Neural cell (in vitro differentiated cells): ENCODE results near the gene DNAH1. TPM values are rescaled to one million over a fixed set of nuclear protein-coding genes. Genes with fewer than 3 reads are reported as not detected.

Source experiments
- H2AFZ ChIP-seq: fragments of 200-600, 300-800 bp; sonication (generic), shearing (Covaris generic); 2 replicates; pipeline ENCODE4 v1.6.0; 2014; ENCODE audit warnings: low read depth, mild to moderate bottlenecking, antibody characterized with exemption, low read length, moderate library complexity
- H3F3A ChIP-seq: fragments of 200-600 bp; shearing (Covaris generic); 2 replicates; pipeline ENCODE4 v1.6.1; 2016; ENCODE audit warnings: mild to moderate bottlenecking, moderate library complexity, mixed read lengths, antibody characterized with exemption, low read length; ENCODE audit not compliant: insufficient read depth, poor library complexity, severe bottlenecking
- H3K27ac ChIP-seq: fragments of 200-600, 300-800 bp; sonication (generic), shearing (Covaris generic); 2 replicates; pipeline ENCODE4 v1.5.1; 2014; ENCODE audit warnings: mild to moderate bottlenecking, low read length, moderate library complexity
- H3K27me3 ChIP-seq: fragments of 300-800, 200-600 bp; sonication (generic), shearing (Covaris generic); 2 replicates; pipeline ENCODE4 v1.6.0; 2014; ENCODE audit warnings: mild to moderate bottlenecking, low read depth, low read length, moderate library complexity; ENCODE audit not compliant: insufficient read depth
- H3K36me3 ChIP-seq: fragments of 300-800, 200-600 bp; sonication (generic), shearing (Covaris generic); 2 replicates; pipeline ENCODE4 v1.5.1; 2014; ENCODE audit warnings: mild to moderate bottlenecking, antibody characterized with exemption, low read length, moderate library complexity; ENCODE audit not compliant: insufficient read depth
- H3K4me2 ChIP-seq: fragments of 300-800, 200-600 bp; sonication (generic), shearing (Covaris generic); 2 replicates; pipeline ENCODE4 v1.6.0; 2014; ENCODE audit warnings: mild to moderate bottlenecking, low read length
- H3K4me3 ChIP-seq: fragments of 300-800, 200-600 bp; sonication (generic), shearing (Covaris generic); 2 replicates; pipeline ENCODE4 v1.5.1; 2014; ENCODE audit warnings: mild to moderate bottlenecking, low read length, moderate library complexity
- H3K79me2 ChIP-seq: fragments of 200-600 bp; shearing (Covaris generic); replicated peaks from 2 replicates; pipeline ENCODE4 v1.6.0; 2014; ENCODE audit warnings: mild to moderate bottlenecking, low read length, moderate library complexity; ENCODE audit not compliant: insufficient read depth
- H3K9ac ChIP-seq: fragments of 300-800, 200-600 bp; sonication (generic), shearing (Covaris generic); 2 replicates; pipeline ENCODE4 v1.6.1; 2016; ENCODE audit warnings: mild to moderate bottlenecking, low read length, mixed read lengths
- H3K9me2 ChIP-seq: fragments of 200-600 bp; shearing (Covaris generic); 2 replicates; pipeline ENCODE4 v1.6.1; 2016; ENCODE audit warnings: mild to moderate bottlenecking, low read length, mixed read lengths; ENCODE audit not compliant: insufficient read depth
- H3K9me3 ChIP-seq: fragments of 200-600, 300-800 bp; sonication (generic), shearing (Covaris generic); 2 replicates; pipeline ENCODE4 v1.6.1; 2016; ENCODE audit warnings: mild to moderate bottlenecking, mixed run types, low read length, moderate library complexity, mixed read lengths
- H4K20me1 ChIP-seq: fragments of 200-600 bp; shearing (Covaris generic); 2 replicates; pipeline ENCODE4 v1.6.1; 2016; ENCODE audit warnings: mild to moderate bottlenecking, mixed run types; ENCODE audit not compliant: insufficient read depth
- EP300 ChIP-seq: fragments of 450-650 bp; conservative IDR thresholded peaks from 2 replicates; pipeline ENCODE4 v1.6.1; 2014; ENCODE audit warnings: antibody characterized with exemption, mild to moderate bottlenecking, moderate library complexity; ENCODE audit not compliant: poor library complexity, severe bottlenecking
- EZH2 ChIP-seq: fragments of 200-600, 300-800 bp; shearing (Covaris generic), sonication (generic); IDR thresholded peaks from 2 replicates; pipeline ENCODE4 v1.6.1; 2014; ENCODE audit warnings: antibody characterized with exemption, low read length, borderline replicate concordance, mild to moderate bottlenecking; ENCODE audit not compliant: insufficient read depth, poor library complexity, severe bottlenecking
- MXI1 ChIP-seq: fragments of 450-650 bp; conservative IDR thresholded peaks from 2 replicates; pipeline ENCODE4 v1.6.1; 2014; ENCODE audit warnings: antibody characterized with exemption, mild to moderate bottlenecking; ENCODE audit not compliant: poor library complexity, severe bottlenecking
- POLR2AphosphoS5 ChIP-seq: IDR thresholded peaks from 2 replicates; pipeline ENCODE4 v1.6.1; 2012
- RAD21 ChIP-seq: fragments of 450-650 bp; conservative IDR thresholded peaks from 2 replicates; pipeline ENCODE4 v1.6.1; 2014; ENCODE audit warnings: antibody characterized with exemption, mild to moderate bottlenecking, moderate library complexity
- SMC3 ChIP-seq: fragments of 450-650 bp; conservative IDR thresholded peaks from 2 replicates; pipeline ENCODE4 v1.6.1; 2014; ENCODE audit warnings: antibody characterized with exemption, mild to moderate bottlenecking, moderate library complexity; ENCODE audit not compliant: poor library complexity
- TAF1 ChIP-seq: IDR thresholded peaks from 2 replicates; pipeline ENCODE4 v1.6.1; 2012; ENCODE audit warnings: low read depth
- polyA plus RNA-seq: library from polyadenylated mRNA; depleted of rRNA; stranded (reverse); fragments of >200 nt; gene quantifications from 2 replicates; pipeline ENCODE4 v1.2.3, GENCODE V29; 2014
- TF ChIP-seq, protein P1 (sequence below): IDR thresholded peaks from 2 replicates; pipeline ENCODE4 v1.6.1; 2012; ENCODE audit warnings: borderline replicate concordance
- TF ChIP-seq, protein P2 (sequence below): fragments of 450-650 bp; IDR thresholded peaks from 2 replicates; pipeline ENCODE4 v1.5.1; 2014; ENCODE audit warnings: antibody characterized with exemption, mild to moderate bottlenecking, moderate library complexity; ENCODE audit not compliant: poor library complexity, severe bottlenecking

DNAH1 gene
- polyA plus RNA-seq, 1 donor from 2014 or later = 5.4 TPM

DNA sequence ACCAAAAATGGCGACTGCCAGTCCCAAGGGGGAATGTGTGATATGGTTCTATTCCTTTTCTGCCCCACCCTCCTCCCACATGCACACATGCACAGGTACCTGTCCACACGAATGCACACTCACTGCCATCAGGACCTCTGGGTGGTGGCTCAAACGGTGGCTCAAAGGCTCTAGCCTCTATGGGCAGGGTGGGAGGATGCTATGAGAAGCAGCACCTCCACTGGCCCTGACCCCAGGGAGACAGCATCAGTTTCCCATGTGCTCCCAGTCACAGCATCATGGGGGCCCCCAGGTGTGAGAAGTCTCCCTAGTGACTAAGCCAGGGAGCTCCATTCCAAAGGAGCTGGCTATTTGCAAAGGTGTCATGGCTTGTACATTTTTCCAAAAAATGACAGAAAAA, 112.9 kb downstream of the DNAH1 start:
- Histone ChIP-seq H3K36me3 (no peaks in the 10 kb centered on the region), H2AFZ (no peak overlapping the region), H3K4me3 (no peak overlapping the region), H4K20me1 (no peaks in the 10 kb centered on the region), H3K79me2 (no peaks in the 10 kb centered on the region), H3K4me2 (no peak overlapping the region), H3K27ac (no peak overlapping the region), H3K27me3 (no peaks in the 10 kb centered on the region), H3F3A (no peaks in the 10 kb centered on the region), H3K9me3 (no peaks in the 10 kb centered on the region), H3K9ac (no peak overlapping the region), H3K9me2 (no peaks in the 10 kb centered on the region)
- TF ChIP-seq EP300 (no peak), EZH2 (no peak), SMC3 (no peak), TAF1 (no peak), MXI1 (no peak), RAD21 (no peak), POLR2AphosphoS5 (no peak)
- TF ChIP-seq, protein P1, sequence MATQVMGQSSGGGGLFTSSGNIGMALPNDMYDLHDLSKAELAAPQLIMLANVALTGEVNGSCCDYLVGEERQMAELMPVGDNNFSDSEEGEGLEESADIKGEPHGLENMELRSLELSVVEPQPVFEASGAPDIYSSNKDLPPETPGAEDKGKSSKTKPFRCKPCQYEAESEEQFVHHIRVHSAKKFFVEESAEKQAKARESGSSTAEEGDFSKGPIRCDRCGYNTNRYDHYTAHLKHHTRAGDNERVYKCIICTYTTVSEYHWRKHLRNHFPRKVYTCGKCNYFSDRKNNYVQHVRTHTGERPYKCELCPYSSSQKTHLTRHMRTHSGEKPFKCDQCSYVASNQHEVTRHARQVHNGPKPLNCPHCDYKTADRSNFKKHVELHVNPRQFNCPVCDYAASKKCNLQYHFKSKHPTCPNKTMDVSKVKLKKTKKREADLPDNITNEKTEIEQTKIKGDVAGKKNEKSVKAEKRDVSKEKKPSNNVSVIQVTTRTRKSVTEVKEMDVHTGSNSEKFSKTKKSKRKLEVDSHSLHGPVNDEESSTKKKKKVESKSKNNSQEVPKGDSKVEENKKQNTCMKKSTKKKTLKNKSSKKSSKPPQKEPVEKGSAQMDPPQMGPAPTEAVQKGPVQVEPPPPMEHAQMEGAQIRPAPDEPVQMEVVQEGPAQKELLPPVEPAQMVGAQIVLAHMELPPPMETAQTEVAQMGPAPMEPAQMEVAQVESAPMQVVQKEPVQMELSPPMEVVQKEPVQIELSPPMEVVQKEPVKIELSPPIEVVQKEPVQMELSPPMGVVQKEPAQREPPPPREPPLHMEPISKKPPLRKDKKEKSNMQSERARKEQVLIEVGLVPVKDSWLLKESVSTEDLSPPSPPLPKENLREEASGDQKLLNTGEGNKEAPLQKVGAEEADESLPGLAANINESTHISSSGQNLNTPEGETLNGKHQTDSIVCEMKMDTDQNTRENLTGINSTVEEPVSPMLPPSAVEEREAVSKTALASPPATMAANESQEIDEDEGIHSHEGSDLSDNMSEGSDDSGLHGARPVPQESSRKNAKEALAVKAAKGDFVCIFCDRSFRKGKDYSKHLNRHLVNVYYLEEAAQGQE = no peak
- TF ChIP-seq, protein P2, sequence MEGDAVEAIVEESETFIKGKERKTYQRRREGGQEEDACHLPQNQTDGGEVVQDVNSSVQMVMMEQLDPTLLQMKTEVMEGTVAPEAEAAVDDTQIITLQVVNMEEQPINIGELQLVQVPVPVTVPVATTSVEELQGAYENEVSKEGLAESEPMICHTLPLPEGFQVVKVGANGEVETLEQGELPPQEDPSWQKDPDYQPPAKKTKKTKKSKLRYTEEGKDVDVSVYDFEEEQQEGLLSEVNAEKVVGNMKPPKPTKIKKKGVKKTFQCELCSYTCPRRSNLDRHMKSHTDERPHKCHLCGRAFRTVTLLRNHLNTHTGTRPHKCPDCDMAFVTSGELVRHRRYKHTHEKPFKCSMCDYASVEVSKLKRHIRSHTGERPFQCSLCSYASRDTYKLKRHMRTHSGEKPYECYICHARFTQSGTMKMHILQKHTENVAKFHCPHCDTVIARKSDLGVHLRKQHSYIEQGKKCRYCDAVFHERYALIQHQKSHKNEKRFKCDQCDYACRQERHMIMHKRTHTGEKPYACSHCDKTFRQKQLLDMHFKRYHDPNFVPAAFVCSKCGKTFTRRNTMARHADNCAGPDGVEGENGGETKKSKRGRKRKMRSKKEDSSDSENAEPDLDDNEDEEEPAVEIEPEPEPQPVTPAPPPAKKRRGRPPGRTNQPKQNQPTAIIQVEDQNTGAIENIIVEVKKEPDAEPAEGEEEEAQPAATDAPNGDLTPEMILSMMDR = no peak

DNA sequence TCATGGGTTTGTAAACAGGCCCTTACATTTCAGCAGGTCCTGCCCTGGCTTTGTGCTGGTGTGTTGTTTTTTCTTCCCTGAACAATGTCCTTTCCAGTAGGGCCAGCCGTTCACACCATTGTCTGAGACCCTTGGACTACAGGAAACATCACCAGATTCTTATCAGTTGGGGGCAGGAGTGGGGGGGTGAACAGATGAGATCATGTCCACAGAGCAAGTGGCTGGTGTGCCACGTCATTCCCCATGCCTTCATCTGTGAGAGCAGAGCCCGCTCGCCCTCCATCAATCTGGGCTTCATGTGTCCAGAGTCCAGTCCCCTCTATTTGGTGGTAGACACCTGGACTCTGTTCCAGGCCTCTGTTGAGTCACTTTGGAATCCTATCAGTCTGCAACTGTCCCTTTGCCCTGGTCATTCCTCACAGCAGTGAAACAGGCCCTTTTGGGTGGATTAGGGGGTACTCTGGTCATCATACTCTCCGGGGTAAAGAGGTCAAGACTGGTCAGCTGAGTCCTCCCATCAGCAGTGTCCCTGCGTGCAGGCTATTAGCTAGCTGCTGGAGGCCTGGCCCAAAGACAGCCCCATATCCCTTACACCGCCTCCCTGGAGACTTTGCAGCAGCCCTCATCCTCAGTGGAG, 113.8 kb downstream of the DNAH1 start:
- no peaks in the 10 kb centered on the region for H3K27me3 ChIP-seq
- H2AFZ ChIP-seq = no peak overlapping the region
- no peak overlapping the region for H3K9ac ChIP-seq

DNA sequence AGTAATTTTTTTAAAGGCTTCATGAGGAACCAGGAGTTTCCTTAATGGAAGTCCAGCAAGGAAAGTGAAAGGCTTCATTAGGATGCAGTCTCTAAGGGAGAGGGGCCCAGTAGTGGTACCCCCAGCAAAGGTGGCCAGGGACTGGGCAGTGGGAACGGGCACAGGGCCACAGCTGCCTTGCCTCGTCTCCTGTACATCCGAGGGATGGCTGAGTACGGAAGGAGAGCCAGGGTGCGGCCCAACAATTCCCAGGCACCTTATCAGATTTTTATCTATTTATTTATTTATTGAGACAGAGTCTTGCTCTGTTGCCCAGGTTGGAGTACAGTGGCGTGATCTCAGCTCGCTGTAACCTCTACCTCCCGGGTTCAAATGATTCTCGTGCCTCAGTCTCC, 114.3 kb downstream of the DNAH1 start:
- H3K36me3 ChIP-seq = no peaks in the 10 kb centered on the region
- TF ChIP-seq EP300 (no peak), RAD21 (no peak)
- H3K9me2 ChIP-seq = no peaks in the 10 kb centered on the region
- no peaks in the 10 kb centered on the region for H3K79me2 ChIP-seq
- H3K27me3 ChIP-seq = no peaks in the 10 kb centered on the region
- no peak overlapping the region for H2AFZ ChIP-seq
- no peak overlapping the region for H3K4me3 ChIP-seq
- H3F3A ChIP-seq = no peaks in the 10 kb centered on the region
- H3K9ac ChIP-seq = no peak overlapping the region
- H3K27ac ChIP-seq = no peak overlapping the region
- no peaks in the 10 kb centered on the region for H3K9me3 ChIP-seq
- H4K20me1 ChIP-seq = no peaks in the 10 kb centered on the region
- H3K4me2 ChIP-seq = no peak overlapping the region

More for the DNA sequence above, 113.8 kb downstream of the DNAH1 start:
- H3K9me2 ChIP-seq = no peaks in the 10 kb centered on the region
- no peaks in the 10 kb centered on the region for H3K36me3 ChIP-seq
- no peak overlapping the region for H3K4me2 ChIP-seq
- H4K20me1 ChIP-seq = no peaks in the 10 kb centered on the region
- H3K4me3 ChIP-seq = no peak overlapping the region
- H3K9me3 ChIP-seq = no peaks in the 10 kb centered on the region
- no peak for TF ChIP-seq MXI1
- H3K79me2 ChIP-seq = no peaks in the 10 kb centered on the region
- no peak overlapping the region for H3K27ac ChIP-seq
- no peaks in the 10 kb centered on the region for H3F3A ChIP-seq
